Activated CD8-positive, alpha-beta memory T cell treated with anti-CD3 and anti-CD28 coated beads for 1 hour (primary cell): Measurements from ENCODE around the gene OSBPL8.

Experiments
- DNase-seq, 2 donors: peaks; one replicate each; pipeline ENCODE4 v3.0.0-alpha.2; 2020; ENCODE audit warnings: low read depth in 1 of 2; ENCODE audit errors: extremely low read depth in 1 of 2

Gene OSBPL8

DNA sequence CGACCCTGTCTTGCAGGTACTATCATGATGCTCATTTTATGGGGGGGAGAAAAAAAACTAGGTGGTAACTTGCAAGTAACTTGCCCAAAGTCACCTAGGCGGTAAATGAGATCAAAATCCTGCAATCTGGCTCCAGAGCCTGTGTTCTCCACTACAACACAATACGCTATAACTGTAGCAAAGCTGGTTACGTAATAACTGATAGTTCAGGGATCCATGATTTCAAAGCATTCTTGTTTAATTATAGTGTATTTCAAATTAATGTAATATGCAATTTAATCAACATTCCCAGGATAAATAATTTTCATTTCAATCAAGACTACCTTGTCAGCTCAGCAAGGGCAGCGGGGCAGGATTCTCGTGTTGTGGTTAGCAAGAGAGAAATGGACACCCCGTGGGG is 243.1 kb downstream of the OSBPL8 start:
- no peak for DNase-seq

DNA sequence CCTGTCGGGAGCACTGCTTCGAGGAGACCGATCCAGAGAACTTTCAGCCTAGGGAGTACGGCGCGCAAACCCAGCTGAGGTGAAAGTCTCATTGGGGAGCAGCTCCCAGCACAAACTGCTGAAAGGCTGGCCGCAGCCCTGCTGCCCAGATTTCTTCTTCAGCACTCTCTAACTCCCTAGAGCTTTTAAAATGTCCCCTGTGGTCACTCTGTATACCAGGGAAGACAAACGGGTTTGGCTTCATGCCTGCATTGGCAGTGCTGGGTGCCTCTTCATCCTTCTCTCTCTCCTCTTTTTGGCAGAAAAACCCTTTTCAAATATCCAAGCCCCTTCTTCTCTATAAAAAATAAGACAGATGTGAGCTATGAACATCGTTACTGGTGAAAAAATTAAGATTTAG is 246.3 kb downstream of the OSBPL8 start:
- DNase-seq: no peak

DNA sequence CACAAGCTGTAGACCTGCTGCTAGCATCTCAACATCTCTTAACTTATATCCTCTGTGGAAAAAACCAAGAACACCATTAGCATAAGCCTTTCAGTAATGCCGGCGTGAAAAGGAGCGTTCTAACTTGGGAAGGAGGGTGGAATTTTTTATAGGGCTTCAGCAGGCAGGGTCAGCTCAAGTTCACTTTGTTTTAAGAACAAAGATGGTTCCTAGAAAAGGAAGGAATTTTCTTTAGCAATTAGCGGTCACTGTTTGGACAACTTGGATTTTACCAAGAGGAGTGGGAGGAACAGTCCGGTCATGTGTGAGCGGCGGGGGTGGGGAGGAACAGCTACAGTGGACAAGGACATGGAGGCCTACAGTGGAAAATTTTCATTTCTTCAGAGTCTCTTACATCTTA is 247.3 kb downstream of the OSBPL8 start:
- no peak for DNase-seq

DNA sequence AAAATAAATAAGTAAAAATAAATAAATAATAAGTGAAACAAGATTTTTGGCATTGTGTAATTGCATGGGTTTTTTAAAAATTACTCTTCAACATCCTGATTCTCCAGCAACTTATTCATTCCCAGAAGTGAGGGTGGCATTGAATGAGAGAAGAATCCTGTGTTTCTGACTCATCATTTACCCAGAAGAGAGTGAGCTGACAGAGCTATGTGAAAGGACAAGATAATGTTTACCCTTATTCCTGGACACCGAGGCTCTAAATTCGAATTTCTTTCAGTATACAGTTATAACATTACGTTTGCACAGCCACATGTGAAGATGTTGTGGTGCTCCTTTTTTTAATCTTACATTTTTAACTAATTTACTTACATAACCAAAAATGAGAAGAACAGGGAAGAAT is 247.8 kb downstream of the OSBPL8 start:
- DNase-seq: no peak

DNA sequence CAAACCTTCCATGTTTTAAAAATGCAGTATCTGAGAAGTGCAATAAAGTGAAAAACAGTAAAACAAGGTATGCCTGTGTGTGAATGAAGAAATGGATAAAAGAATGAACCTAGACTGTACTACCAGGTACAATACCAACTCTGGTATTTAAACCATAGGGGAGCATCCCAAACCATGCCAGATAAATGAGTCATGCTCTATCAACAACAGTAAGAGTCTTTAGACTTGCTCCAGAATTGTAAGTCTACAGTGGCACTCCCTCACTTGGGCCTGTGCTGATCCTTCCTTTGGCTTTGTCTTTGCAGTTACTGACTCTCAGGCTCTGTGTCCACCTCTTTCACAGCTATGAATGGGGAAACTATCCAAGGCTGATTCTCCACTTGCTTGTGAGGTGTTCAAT is 249.5 kb downstream of the OSBPL8 start:
- DNase-seq: no peak

DNA sequence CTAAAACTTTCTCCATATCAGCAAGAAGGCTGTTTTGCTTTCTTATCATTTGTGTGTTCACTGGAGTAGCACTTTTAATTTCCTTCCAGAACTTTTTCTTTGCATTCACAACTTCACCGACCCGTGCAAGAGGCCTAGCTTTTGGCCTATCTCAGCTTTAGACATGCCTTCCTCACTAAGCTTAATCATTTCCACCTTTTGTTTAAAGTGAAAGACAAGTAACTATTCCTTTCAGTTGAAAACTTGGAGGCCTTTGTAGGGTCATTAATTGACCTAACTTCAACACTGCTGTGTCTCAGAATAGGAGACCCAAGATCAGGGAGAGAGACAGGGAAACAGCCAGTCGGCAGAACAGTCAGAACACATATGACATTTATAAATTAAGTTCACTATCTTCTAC is 250.7 kb downstream of the OSBPL8 start:
- no peak for DNase-seq

DNA sequence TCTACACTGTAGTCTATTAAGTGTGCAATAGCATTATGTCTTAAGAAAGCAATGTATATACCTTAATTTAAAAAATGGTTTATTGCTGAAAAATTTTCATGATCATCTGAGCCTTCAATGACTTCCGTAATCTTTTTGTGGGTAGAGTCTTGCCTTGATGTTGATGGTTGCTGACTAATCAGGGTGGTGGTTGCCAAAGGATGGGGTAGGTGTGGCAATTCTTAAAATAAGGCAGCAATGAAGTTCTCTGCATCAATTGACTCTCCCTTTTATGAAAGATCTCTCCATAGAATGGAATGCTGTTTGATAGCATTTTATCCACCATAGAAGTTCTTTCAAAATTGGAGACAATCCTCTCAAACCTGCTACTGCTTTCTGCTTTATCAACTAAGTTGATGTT is 252.5 kb downstream of the OSBPL8 start:
- no peak for DNase-seq

DNA sequence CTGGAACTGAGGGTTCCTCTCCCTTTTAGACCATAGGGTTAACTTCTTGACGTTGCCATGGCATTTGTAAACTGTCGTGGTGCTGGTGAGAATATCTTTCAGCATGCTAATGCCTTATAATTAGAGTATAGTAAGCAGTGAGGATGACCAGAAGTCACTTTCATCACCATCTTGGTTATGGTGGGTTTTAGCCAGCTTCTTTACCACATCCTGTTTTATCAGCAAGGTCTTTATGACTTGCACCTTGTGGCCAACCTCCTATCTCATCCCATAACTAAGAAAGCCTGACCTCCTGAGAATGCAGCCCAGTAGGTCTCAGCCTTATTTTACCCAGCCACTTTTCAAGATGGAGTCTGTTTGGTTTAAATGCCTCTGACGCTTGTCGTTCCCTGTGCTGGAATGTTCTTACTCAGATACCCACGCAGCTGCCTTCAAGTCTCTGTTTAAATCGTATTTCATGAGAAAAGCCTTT is 255.5 kb downstream of the OSBPL8 start:
- no peak for DNase-seq

DNA sequence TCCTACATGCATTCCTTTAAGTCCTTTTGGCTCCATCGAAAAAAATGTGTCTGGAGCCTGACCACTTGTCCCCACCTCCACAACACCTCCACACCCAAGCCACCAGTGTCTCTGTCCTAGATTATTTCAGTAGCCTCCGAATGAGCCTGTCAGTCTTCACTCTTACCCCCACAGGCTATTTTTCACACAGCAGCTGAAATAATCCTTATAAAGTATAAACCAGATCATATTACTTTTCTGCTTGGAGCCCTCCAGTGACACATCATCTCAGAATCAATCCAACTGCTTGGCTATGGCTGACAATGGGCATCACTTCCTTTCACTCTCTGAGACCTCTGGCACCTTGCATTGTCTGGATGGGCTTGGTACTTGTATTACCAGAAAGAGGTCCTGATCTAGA is 256.2 kb downstream of the OSBPL8 start:
- DNase-seq: no peak
